ENCODE data around the gene SPC25.
"Not testable (repeated sequence)": the region's sequence is repeated elsewhere in the genome, so short reads cannot be mapped to it uniquely, and the experiment has no call there.

The SPC25 gene

GRCh38 chr2:168890006-168890782, at the start of gene SPC25:
TSS of gene SPC25 (minus strand) at chr2:168890430. CDS start at chr2:168889519, 911 bp downstream.
- Histone ChIP-seq H3K36me3 (ENCODE audit: insufficient read depth, low read length) (no peaks in the 10 kb centered on the region), H3K9me3 (ENCODE audit: low read length) (no peaks in the 10 kb centered on the region), H3K9ac (ENCODE audit: low read length) (no peak within 1 kb of the TSS), H3K27me3 (ENCODE audit: control insufficient read depth in 1 of 2, insufficient read depth in 2 of 2, low read length in 2 of 2) (no peaks in the 10 kb centered on the region), H3K27ac (ENCODE audit: low read depth, low read length) (no peak within 1 kb of the TSS), H3K4me3 (ENCODE audit: low read depth in 1 of 2, low read length in 2 of 2) (peak within 1 kb of the TSS; percentile 53 to 54), H3K4me1 (ENCODE audit: insufficient read depth, low read length) (peaks cover 4% of the 10 kb centered on the region)

GRCh38 chr2:168939918-168940317, 49.7 kb upstream of the SPC25 start:
- Histone ChIP-seq H3K4me3 (ENCODE audit: low read depth in 1 of 2, low read length in 2 of 2) (no peak overlapping the region), H3K27ac (ENCODE audit: low read depth, low read length) (no peak overlapping the region), H3K4me1 (ENCODE audit: insufficient read depth, low read length) (no peaks in the 10 kb centered on the region), H3K9me3 (ENCODE audit: low read length) (no peaks in the 10 kb centered on the region), H3K9ac (ENCODE audit: low read length) (no peak overlapping the region), H3K27me3 (ENCODE audit: control insufficient read depth in 1 of 2, insufficient read depth in 2 of 2, low read length in 2 of 2) (no peaks in the 10 kb centered on the region), H3K36me3 (ENCODE audit: insufficient read depth, low read length) (no peaks in the 10 kb centered on the region)

- Histone ChIP-seq H3K27ac (ENCODE audit: low read depth, low read length) (no peak overlapping the region), H3K9me3 (ENCODE audit: low read length) (no peaks in the 10 kb centered on the region), H3K4me1 (ENCODE audit: insufficient read depth, low read length) (no peaks in the 10 kb centered on the region), H3K9ac (ENCODE audit: low read length) (no peak overlapping the region), H3K4me3 (ENCODE audit: low read depth in 1 of 2, low read length in 2 of 2) (no peak overlapping the region), H3K36me3 (ENCODE audit: insufficient read depth, low read length) (no peaks in the 10 kb centered on the region), H3K27me3 (ENCODE audit: control insufficient read depth in 1 of 2, insufficient read depth in 2 of 2, low read length in 2 of 2) (no peaks in the 10 kb centered on the region)
Measured at GRCh38 chr2:168939061-168939460, 48.8 kb upstream of the SPC25 start.

- Histone ChIP-seq H3K36me3 (ENCODE audit: insufficient read depth, low read length) (no peaks in the 10 kb centered on the region), H3K27me3 (ENCODE audit: control insufficient read depth in 1 of 2, insufficient read depth in 2 of 2, low read length in 2 of 2) (no peaks in the 10 kb centered on the region), H3K9me3 (ENCODE audit: low read length) (no peaks in the 10 kb centered on the region), H3K27ac (ENCODE audit: low read depth, low read length) (no peak overlapping the region), H3K4me1 (ENCODE audit: insufficient read depth, low read length) (no peaks in the 10 kb centered on the region), H3K4me3 (ENCODE audit: low read depth in 1 of 2, low read length in 2 of 2) (no peak overlapping the region), H3K9ac (ENCODE audit: low read length) (no peak overlapping the region)
Measured at GRCh38 chr2:168935810-168936581, 45.8 kb upstream of the SPC25 start.

- no peak overlapping the region for H3K4me3 ChIP-seq (ENCODE audit: low read depth in 1 of 2, low read length in 2 of 2)
- no peaks in the 10 kb centered on the region for H3K36me3 ChIP-seq (ENCODE audit: insufficient read depth, low read length)
- no peaks in the 10 kb centered on the region for H3K9me3 ChIP-seq (ENCODE audit: low read length)
- no peak overlapping the region for H3K9ac ChIP-seq (ENCODE audit: low read length)
- H3K27ac ChIP-seq (ENCODE audit: low read depth, low read length), result no peak overlapping the region
- no peaks in the 10 kb centered on the region for H3K4me1 ChIP-seq (ENCODE audit: insufficient read depth, low read length)
- no peaks in the 10 kb centered on the region for H3K27me3 ChIP-seq (ENCODE audit: control insufficient read depth in 1 of 2, insufficient read depth in 2 of 2, low read length in 2 of 2)
Measured at GRCh38 chr2:168934826-168935225, 44.6 kb upstream of the SPC25 start.

- not testable (repeated sequence) for H3K4me1 ChIP-seq (ENCODE audit: insufficient read depth, low read length); H3K9ac ChIP-seq (ENCODE audit: low read length); H3K27me3 ChIP-seq (ENCODE audit: control insufficient read depth in 1 of 2, insufficient read depth in 2 of 2, low read length in 2 of 2); H3K9me3 ChIP-seq (ENCODE audit: low read length); H3K27ac ChIP-seq (ENCODE audit: low read depth, low read length); H3K36me3 ChIP-seq (ENCODE audit: insufficient read depth, low read length); H3K4me3 ChIP-seq (ENCODE audit: low read depth in 1 of 2, low read length in 2 of 2)
Measured at GRCh38 chr2:168932174-168932573, 41.9 kb upstream of the SPC25 start.

- Histone ChIP-seq H3K27ac (ENCODE audit: low read depth, low read length) (no peak overlapping the region), H3K27me3 (ENCODE audit: control insufficient read depth in 1 of 2, insufficient read depth in 2 of 2, low read length in 2 of 2) (no peaks in the 10 kb centered on the region), H3K4me1 (ENCODE audit: insufficient read depth, low read length) (no peaks in the 10 kb centered on the region), H3K4me3 (ENCODE audit: low read depth in 1 of 2, low read length in 2 of 2) (no peak overlapping the region), H3K9ac (ENCODE audit: low read length) (no peak overlapping the region), H3K36me3 (ENCODE audit: insufficient read depth, low read length) (no peaks in the 10 kb centered on the region), H3K9me3 (ENCODE audit: low read length) (no peaks in the 10 kb centered on the region)
Measured at GRCh38 chr2:168930242-168930641, 40.0 kb upstream of the SPC25 start.

GRCh38 chr2:168929031-168929430, 38.8 kb upstream of the SPC25 start:
- Histone ChIP-seq H3K9ac (ENCODE audit: low read length) (no peak overlapping the region), H3K36me3 (ENCODE audit: insufficient read depth, low read length) (no peaks in the 10 kb centered on the region), H3K4me3 (ENCODE audit: low read depth in 1 of 2, low read length in 2 of 2) (no peak overlapping the region), H3K27ac (ENCODE audit: low read depth, low read length) (no peak overlapping the region), H3K27me3 (ENCODE audit: control insufficient read depth in 1 of 2, insufficient read depth in 2 of 2, low read length in 2 of 2) (no peaks in the 10 kb centered on the region), H3K9me3 (ENCODE audit: low read length) (no peaks in the 10 kb centered on the region), H3K4me1 (ENCODE audit: insufficient read depth, low read length) (no peaks in the 10 kb centered on the region)

- H3K4me1 ChIP-seq (ENCODE audit: insufficient read depth, low read length), result no peaks in the 10 kb centered on the region
- H3K9me3 ChIP-seq (ENCODE audit: low read length), result no peaks in the 10 kb centered on the region
- no peak overlapping the region for H3K27ac ChIP-seq (ENCODE audit: low read depth, low read length)
- H3K27me3 ChIP-seq (ENCODE audit: control insufficient read depth in 1 of 2, insufficient read depth in 2 of 2, low read length in 2 of 2), result no peaks in the 10 kb centered on the region
- H3K36me3 ChIP-seq (ENCODE audit: insufficient read depth, low read length), result no peaks in the 10 kb centered on the region
- H3K9ac ChIP-seq (ENCODE audit: low read length), result no peak overlapping the region
- no peak overlapping the region for H3K4me3 ChIP-seq (ENCODE audit: low read depth in 1 of 2, low read length in 2 of 2)
Measured at GRCh38 chr2:168928113-168928831, 38.0 kb upstream of the SPC25 start.

GRCh38 chr2:168926621-168927386, 36.6 kb upstream of the SPC25 start:
- no peak overlapping the region for H3K9ac ChIP-seq (ENCODE audit: low read length)
- no peak overlapping the region for H3K27ac ChIP-seq (ENCODE audit: low read depth, low read length)
- no peak overlapping the region for H3K4me3 ChIP-seq (ENCODE audit: low read depth in 1 of 2, low read length in 2 of 2)
- no peaks in the 10 kb centered on the region for H3K27me3 ChIP-seq (ENCODE audit: control insufficient read depth in 1 of 2, insufficient read depth in 2 of 2, low read length in 2 of 2)
- H3K4me1 ChIP-seq (ENCODE audit: insufficient read depth, low read length), result no peaks in the 10 kb centered on the region
- H3K9me3 ChIP-seq (ENCODE audit: low read length), result no peaks in the 10 kb centered on the region
- H3K36me3 ChIP-seq (ENCODE audit: insufficient read depth, low read length), result no peaks in the 10 kb centered on the region
